Activated naive CD4-positive, alpha-beta T cell treated with anti-CD3 and anti-CD28 coated beads for 36 hours (primary cell): ENCODE data around the gene AIP. TPM values are rescaled to one million over a fixed set of nuclear protein-coding genes. Genes with fewer than 3 reads are reported as not detected.

Experiments used
- CTCF ChIA-PET: fragments of 350-600 bp; sonication (Branson Sonifier 250); formaldehyde crosslinking; loops from one replicate; lab custom pipeline; 2021; ENCODE audit warnings: antibody characterized with exemption; lab: Charles Lee
- DNase-seq: peaks from one replicate; pipeline ENCODE4 v3.0.0-alpha.2; 2020
- H3K27ac Mint-ChIP-seq: one replicate; pipeline ENCODE4 v1.8.0; 2021; ENCODE audit warnings: mild to moderate bottlenecking, mixed read lengths
- H3K27me3 Mint-ChIP-seq: one replicate; pipeline ENCODE4 v1.8.0; 2021; ENCODE audit warnings: low read depth, mixed read lengths
- H3K36me3 Mint-ChIP-seq: one replicate; pipeline ENCODE4 v1.8.0; 2021; ENCODE audit warnings: low read depth, mixed read lengths
- H3K4me1 Mint-ChIP-seq: one replicate; pipeline ENCODE4 v1.8.0; 2021; ENCODE audit warnings: low read depth, mixed read lengths
- H3K4me3 Mint-ChIP-seq: one replicate; pipeline ENCODE4 v1.8.0; 2021; ENCODE audit warnings: mild to moderate bottlenecking, moderate library complexity, mixed read lengths
- H3K9me3 Mint-ChIP-seq: one replicate; pipeline ENCODE4 v1.8.0; 2021; ENCODE audit warnings: mixed read lengths
- intact Hi-C: fragments of 100-400 bp; cut with micrococcal nuclease; formaldehyde crosslinking; loops from one replicate; pipeline ENCODE4 v1.15.1; 2023
- total RNA-seq, 2 experiments: library from RNA; stranded (reverse); gene quantifications; one replicate each; pipeline ENCODE4 v1.2.3, GENCODE V29; 2021

Gene AIP
- total RNA-seq, 2 experiments from 2014 or later: 163 to 166 TPM

DNA sequence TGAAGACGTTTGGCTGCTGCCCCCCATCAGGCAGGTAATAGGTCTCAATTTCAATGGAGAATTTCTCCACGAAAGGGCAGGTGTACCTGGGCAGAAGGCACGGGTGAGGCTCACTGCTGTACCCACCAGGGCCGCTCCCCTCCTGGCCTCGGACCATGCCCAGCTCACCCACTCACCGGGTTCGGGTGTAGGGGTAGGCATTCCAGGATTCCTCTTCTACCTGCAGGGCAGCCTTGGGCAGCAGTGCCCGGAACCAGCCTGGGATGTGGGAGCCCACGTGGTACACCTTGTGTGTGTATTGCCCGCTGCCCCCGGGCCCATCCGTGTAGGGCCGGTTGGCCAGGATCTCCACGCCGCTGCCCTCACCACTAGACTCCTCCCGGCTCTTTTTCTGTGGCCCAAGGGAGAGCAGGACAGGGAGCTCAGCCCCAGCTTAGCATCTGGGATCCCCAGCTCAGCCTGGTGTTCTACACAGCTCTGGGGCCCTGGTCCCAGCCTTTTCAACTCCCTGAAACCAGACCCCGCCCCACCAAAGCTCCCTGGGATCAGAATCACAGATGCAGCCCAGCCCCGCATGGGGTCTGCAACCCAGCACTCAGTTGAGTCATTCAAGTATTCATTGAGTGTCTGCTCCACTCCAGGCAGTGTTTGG is 19.6 kb downstream of the AIP start:
- Mint-ChIP-seq H3K27ac (no peak overlapping the region), H3K36me3 (peaks cover 27% of the 10 kb centered on the region), H3K9me3 (no peaks in the 10 kb centered on the region), H3K4me3 (peak overlapping the region; percentile 48), H3K27me3 (no peaks in the 10 kb centered on the region), H3K4me1 (peaks cover 42% of the 10 kb centered on the region)
- intact Hi-C loops: loop anchor here (10.0 kb wide), 2 partner anchors 388 to 532 kb away; partner anchors contain the start of genes KDM2A, NDUFS8 and TCIRG1
- CTCF ChIA-PET: no interaction called here
- DNase-seq: no peak

GRCh38 chr11:67503119-67504004 is 20.5 kb downstream of the AIP start:
- H3K27me3 Mint-ChIP-seq: no peaks in the 10 kb centered on the region
- intact Hi-C loops: loop anchor here (10.0 kb wide), 2 partner anchors 389 to 531 kb away; partner anchors contain the start of genes KDM2A, NDUFS8 and TCIRG1
- peak overlapping the region; percentile 4 for H3K27ac Mint-ChIP-seq
- peaks cover 25% of the 10 kb centered on the region for H3K36me3 Mint-ChIP-seq
- DNase-seq: no peak
- H3K4me1 Mint-ChIP-seq: peaks cover 42% of the 10 kb centered on the region
- H3K9me3 Mint-ChIP-seq: no peaks in the 10 kb centered on the region
- CTCF ChIA-PET: no interaction called here
- peak overlapping the region; percentile 48 for H3K4me3 Mint-ChIP-seq

DNA sequence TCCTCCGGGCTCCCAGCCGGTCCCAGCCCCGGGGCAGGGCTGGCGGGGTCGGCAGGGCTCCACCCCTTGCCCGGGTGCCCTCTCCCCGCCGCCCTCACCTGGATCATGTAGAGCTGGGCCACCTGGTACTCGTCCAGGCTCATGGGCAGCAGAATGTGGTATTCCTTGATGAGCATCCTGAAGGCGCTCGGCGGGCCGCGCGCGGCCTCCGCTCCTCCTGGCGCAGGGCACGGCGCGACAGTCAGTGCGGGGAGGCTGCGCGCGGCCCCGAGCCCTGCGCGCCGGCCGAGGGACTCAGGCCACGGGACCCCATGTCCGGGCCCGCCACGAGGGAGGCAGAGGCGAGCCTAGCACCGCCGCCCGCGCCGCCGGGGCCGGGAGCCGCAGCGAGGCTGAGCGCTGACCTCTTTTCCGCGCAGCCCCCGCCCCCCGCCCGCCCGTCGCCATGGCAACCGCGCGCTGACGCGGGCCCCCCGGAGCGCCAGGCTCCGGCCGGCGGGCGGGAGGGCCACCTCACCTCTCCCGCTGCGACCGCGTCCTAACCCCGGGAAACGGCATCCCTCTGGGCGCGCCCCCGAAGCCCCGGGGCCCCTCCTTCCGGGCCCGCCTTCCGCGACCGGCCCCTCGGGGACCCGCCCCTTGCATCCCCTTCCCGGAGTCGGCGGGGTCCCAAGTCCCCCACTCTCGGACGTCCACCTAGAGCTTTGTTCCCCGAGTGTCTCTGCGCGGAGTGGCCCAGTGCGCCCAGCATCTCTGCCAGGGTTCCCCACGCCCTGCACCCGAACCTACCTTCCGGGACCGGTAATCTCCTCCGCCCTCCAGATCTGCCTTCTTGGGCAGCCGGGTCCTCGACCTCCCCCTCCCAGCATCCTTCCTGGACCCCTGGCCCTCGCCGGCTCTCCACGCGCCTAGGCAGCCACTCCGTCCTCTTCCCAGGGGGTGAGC is 21.5 kb downstream of the AIP start:
- peaks cover 25% of the 10 kb centered on the region for H3K36me3 Mint-ChIP-seq
- no peaks in the 10 kb centered on the region for H3K27me3 Mint-ChIP-seq
- H3K27ac Mint-ChIP-seq: peak overlapping the region; percentile 80
- CTCF ChIA-PET: no interaction called here
- H3K9me3 Mint-ChIP-seq: no peaks in the 10 kb centered on the region
- H3K4me3 Mint-ChIP-seq: peak overlapping the region; percentile 90
- peaks cover 48% of the 10 kb centered on the region for H3K4me1 Mint-ChIP-seq
- DNase-seq: peak; percentile 46
- intact Hi-C loops: loop anchor here (10.0 kb wide), 2 partner anchors 389 to 531 kb away; partner anchors contain the start of genes KDM2A, NDUFS8 and TCIRG1

DNA sequence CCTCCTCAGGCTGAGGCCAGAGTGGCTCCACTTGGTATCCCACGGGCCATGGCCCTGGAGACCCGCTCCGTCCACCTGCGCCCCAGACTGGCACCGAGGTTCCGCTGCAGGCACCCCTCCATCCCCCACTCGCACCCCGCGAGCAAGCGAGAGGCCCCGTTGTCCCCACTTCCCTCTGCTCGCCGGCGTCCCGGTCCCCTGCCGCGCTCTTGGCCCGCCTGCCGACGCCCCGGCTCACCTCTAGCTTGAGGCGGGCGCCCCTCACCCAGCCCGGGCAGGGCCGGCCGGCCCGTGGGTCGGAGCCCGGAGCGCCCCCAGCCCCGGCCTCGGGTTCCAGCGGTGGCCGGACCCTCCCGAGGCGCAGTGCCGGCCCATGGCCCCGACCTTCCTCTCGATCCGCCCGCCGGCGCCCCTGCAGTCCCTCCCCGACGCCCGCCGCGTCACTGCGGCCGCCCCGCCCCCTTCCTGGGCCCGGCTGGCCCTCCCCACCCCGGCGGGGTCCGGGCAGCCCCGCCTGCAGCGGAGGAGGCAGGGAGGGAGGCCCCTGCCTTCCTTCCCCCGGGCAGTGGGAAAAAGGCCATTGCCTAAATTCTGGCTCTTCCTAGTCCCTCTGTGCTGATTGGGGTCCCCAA is 22.2 kb downstream of the AIP start, which contains the start of gene PITPNM1:
Gene PITPNM1, minus strand, starts transcription at position 414 of the 632 bp plus-strand sequence. CDS start 1,183 bp downstream, outside the sequence.
- peaks cover 22% of the 10 kb centered on the region for H3K36me3 Mint-ChIP-seq
- CTCF ChIA-PET: interaction anchor here (1.6 to 1.8 kb wide), 3 partner anchors 17 to 104 kb away, joined by 6 read pairs; partner anchors contain the start of genes PPP1CA and TMEM134
- peaks cover 52% of the 10 kb centered on the region for H3K4me1 Mint-ChIP-seq
- no peaks in the 10 kb centered on the region for H3K27me3 Mint-ChIP-seq
- H3K27ac Mint-ChIP-seq: peak within 1 kb of the TSS; percentile 97
- peak; percentile 82 for DNase-seq
- intact Hi-C loops: loop anchor here (5.0 to 10.0 kb wide), 3 partner anchors 238 to 530 kb away; partner anchors contain the start of genes GRK2, KDM2A, NDUFS8 and TCIRG1
- no peaks in the 10 kb centered on the region for H3K9me3 Mint-ChIP-seq
- peak within 1 kb of the TSS; percentile 90 for H3K4me3 Mint-ChIP-seq

- peak; percentile 97 for DNase-seq
- H3K9me3 Mint-ChIP-seq: no peaks in the 10 kb centered on the region
- peak overlapping the region; percentile 97 for H3K27ac Mint-ChIP-seq
- no peaks in the 10 kb centered on the region for H3K27me3 Mint-ChIP-seq
- H3K4me3 Mint-ChIP-seq: peak overlapping the region; percentile 90
- intact Hi-C loops: loop anchor here (1.0 to 10.0 kb wide), 12 partner anchors 18 to 529 kb away; partner anchors contain the start of genes GRK2, KDM2A, NDUFS8 and POLD4
- CTCF ChIA-PET: interaction anchor here (1.0 to 1.8 kb wide), 4 partner anchors 18 to 104 kb away, joined by 3 to 6 read pairs (median 6); partner anchors contain the start of genes PPP1CA and TMEM134
- peaks cover 18% of the 10 kb centered on the region for H3K36me3 Mint-ChIP-seq
- H3K4me1 Mint-ChIP-seq: peaks cover 48% of the 10 kb centered on the region
Measured at GRCh38 chr11:67505605-67506396, 23.0 kb downstream of the AIP start.

- CTCF ChIA-PET: interaction anchor here (1.0 to 1.8 kb wide), 6 partner anchors 19 to 105 kb away, joined by 3 to 7 read pairs (median 6); partner anchors contain the start of genes PPP1CA, PTPRCAP and TMEM134
- no peaks in the 10 kb centered on the region for H3K9me3 Mint-ChIP-seq
- H3K4me1 Mint-ChIP-seq: peaks cover 41% of the 10 kb centered on the region
- intact Hi-C loops: loop anchor here (1.0 to 10.0 kb wide), 12 partner anchors 19 to 528 kb away; partner anchors contain the start of genes GRK2, KDM2A, NDUFS8 and POLD4
- H3K4me3 Mint-ChIP-seq: peak overlapping the region; percentile 90
- peaks cover 15% of the 10 kb centered on the region for H3K36me3 Mint-ChIP-seq
- DNase-seq: no peak
- no peaks in the 10 kb centered on the region for H3K27me3 Mint-ChIP-seq
- H3K27ac Mint-ChIP-seq: peak overlapping the region; percentile 97
Measured at GRCh38 chr11:67506426-67507051, 23.7 kb downstream of the AIP start.

DNA sequence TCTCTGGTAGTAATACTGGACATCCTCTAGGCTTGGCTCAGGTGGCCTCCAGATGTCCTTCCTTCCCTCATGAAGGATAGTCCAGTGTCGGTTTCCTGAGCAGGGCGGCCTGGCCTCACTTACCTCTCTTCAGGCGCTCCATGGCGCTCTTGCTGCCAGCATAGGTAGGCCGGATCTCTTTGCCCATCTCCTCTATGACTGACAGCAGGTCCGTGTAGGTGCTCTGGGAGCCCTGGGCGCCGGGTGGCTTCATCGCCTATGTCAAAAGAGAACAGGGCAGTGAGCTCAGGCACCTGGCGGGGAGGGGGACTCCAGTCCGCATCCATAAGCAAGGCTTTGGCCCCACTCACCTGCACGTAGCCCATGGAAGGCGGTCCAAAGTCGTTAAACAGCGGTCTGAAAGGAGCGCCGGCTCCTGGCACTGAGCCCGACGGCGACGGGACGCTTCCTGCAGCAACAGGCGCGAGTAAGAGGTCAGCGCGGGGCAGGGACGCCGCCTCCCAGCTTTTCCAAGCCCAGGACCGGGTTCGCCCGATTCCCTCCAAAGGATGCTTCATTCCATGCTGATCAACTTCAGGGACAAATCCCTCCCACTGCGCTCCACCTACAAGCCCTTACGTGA is 24.5 kb downstream of the AIP start:
- Mint-ChIP-seq H3K36me3 (peaks cover 15% of the 10 kb centered on the region), H3K9me3 (no peaks in the 10 kb centered on the region), H3K27me3 (no peaks in the 10 kb centered on the region), H3K4me1 (peaks cover 38% of the 10 kb centered on the region), H3K4me3 (peak overlapping the region; percentile 85), H3K27ac (peak overlapping the region; percentile 97)
- DNase-seq: no peak
- intact Hi-C loops: loop anchor here (2.0 to 10.0 kb wide), 4 partner anchors 240 to 527 kb away; partner anchors contain the start of genes GRK2, KDM2A, NDUFS8 and TCIRG1
- CTCF ChIA-PET: interaction anchor here (1.0 to 1.5 kb wide), 3 partner anchors 39 to 106 kb away, joined by 3 to 7 read pairs (median 4); partner anchors contain the start of genes PPP1CA, PTPRCAP and TMEM134

GRCh38 chr11:67507864-67508485 is 25.1 kb downstream of the AIP start, which contains the start of gene CDK2AP2:
Gene CDK2AP2 (minus strand): TSS chr11:67508162. CDS start chr11:67508082, 80 bp downstream.
- Mint-ChIP-seq H3K4me1 (peaks cover 35% of the 10 kb centered on the region), H3K27me3 (no peaks in the 10 kb centered on the region), H3K27ac (peak within 1 kb of the TSS; percentile 97), H3K4me3 (peak within 1 kb of the TSS; percentile 85), H3K36me3 (peaks cover 12% of the 10 kb centered on the region), H3K9me3 (no peaks in the 10 kb centered on the region)
- CTCF ChIA-PET: interaction anchor here (1.0 to 1.5 kb wide), 3 partner anchors 39 to 107 kb away, joined by 3 to 7 read pairs (median 4); partner anchors contain the start of genes PPP1CA, PTPRCAP and TMEM134
- intact Hi-C loops: loop anchor here (1.0 to 10.0 kb wide), 6 partner anchors 75 to 527 kb away; partner anchors contain the start of genes GRK2, GSTP1, KDM2A and NDUFS8
- peak; percentile 99 for DNase-seq
